CD14-positive monocyte (primary cell): ENCODE results near the gene LYRM2. TPM values are rescaled to one million over a fixed set of nuclear protein-coding genes. Genes with fewer than 3 reads are reported as not detected.

ENCODE experiments used
- DNase-seq, 3 donors: peaks; one replicate each; pipeline ENCODE4 v3.0.0-alpha.2; 2011 to 2022
- H2AFZ ChIP-seq: 2 replicates; pipeline ENCODE4 v1.6.0; 2012; ENCODE audit warnings: mild to moderate bottlenecking, low read depth, low read length, inconsistent platforms; ENCODE audit not compliant: insufficient read depth, poor library complexity, severe bottlenecking
- H3K27ac ChIP-seq, 2 donors: 1 replicate in 1 of 2; 2 replicates in 1 of 2; pipeline ENCODE4 v1.5.1; 2012 to 2013; ENCODE audit warnings: low read length in 2 of 2, control low read depth in 1 of 2, inconsistent platforms in 1 of 2, low read depth in 1 of 2, mild to moderate bottlenecking in 1 of 2
- H3K27me3 ChIP-seq, 2 donors: one replicate each; pipeline versions ENCODE4 v1.6.0 to v1.6.1; 2011 to 2013; ENCODE audit warnings: low read length in 2 of 2; ENCODE audit not compliant: control insufficient read depth in 2 of 2, insufficient read depth in 2 of 2
- H3K36me3 ChIP-seq, 2 donors: replicated peaks in 1 of 2; 1 replicate in 1 of 2; 2 replicates in 1 of 2; pipeline versions ENCODE4 v1.5.1 to v1.6.1; 2012 to 2013; ENCODE audit warnings: low read length in 2 of 2, control low read depth in 1 of 2, inconsistent platforms in 1 of 2, mild to moderate bottlenecking in 1 of 2; ENCODE audit not compliant: insufficient read depth in 2 of 2, control insufficient read depth in 1 of 2
- H3K4me1 ChIP-seq, 2 donors: 1 replicate in 1 of 2; 2 replicates in 1 of 2; pipeline versions ENCODE4 v1.5.1 to v1.6.1; 2012 to 2013; ENCODE audit warnings: low read length in 2 of 2, control low read depth in 1 of 2, inconsistent platforms in 1 of 2, mild to moderate bottlenecking in 1 of 2, moderate library complexity in 1 of 2; ENCODE audit not compliant: insufficient read depth in 2 of 2, control insufficient read depth in 1 of 2
- H3K4me2 ChIP-seq: replicated peaks from 2 replicates; pipeline ENCODE3; 2012; ENCODE audit warnings: low read length, moderate library complexity, mild to moderate bottlenecking; ENCODE audit not compliant: poor library complexity, severe bottlenecking; ENCODE audit errors: extremely low read depth
- H3K4me3 ChIP-seq, 3 experiments: fragments of 200-600 bp in 1 of 3; sonication (generic) in 1 of 3; replicated peaks in 1 of 3; 1 replicate in 2 of 3; 2 replicates in 1 of 3; pipeline ENCODE4 v1.5.1; 2011 to 2013; ENCODE audit warnings: low read length in 3 of 3, mild to moderate bottlenecking in 3 of 3, control low read depth in 2 of 3, low read depth in 2 of 3, inconsistent platforms in 1 of 3, moderate library complexity in 1 of 3
- H3K79me2 ChIP-seq: 2 replicates; pipeline ENCODE4 v1.6.0; 2012; ENCODE audit warnings: mild to moderate bottlenecking, control low read depth, inconsistent platforms, low read length, moderate library complexity; ENCODE audit not compliant: insufficient read depth
- H3K9ac ChIP-seq: 2 replicates; pipeline ENCODE4 v1.6.0; 2017; ENCODE audit warnings: low read length, mild to moderate bottlenecking; ENCODE audit not compliant: insufficient read depth, poor library complexity, severe bottlenecking
- H3K9me3 ChIP-seq, 2 donors: replicated peaks in 1 of 2; 1 replicate in 1 of 2; 2 replicates in 1 of 2; pipeline versions ENCODE4 v1.5.1 to v1.6.1; 2012 to 2013; ENCODE audit warnings: low read length in 2 of 2, control low read depth in 1 of 2; ENCODE audit not compliant: control insufficient read depth in 1 of 2, insufficient read depth in 1 of 2
- H4K20me1 ChIP-seq: 2 replicates; pipeline ENCODE4 v1.6.0; 2012; ENCODE audit warnings: mild to moderate bottlenecking, low read length, control low read depth, moderate library complexity; ENCODE audit not compliant: insufficient read depth
- H3K27ac Mint-ChIP-seq, 7 donors: one replicate each; pipeline ENCODE4 v1.8.0; 2020; ENCODE audit warnings: mild to moderate bottlenecking in 7 of 7, mixed read lengths in 7 of 7, moderate library complexity in 6 of 7, inconsistent platforms in 2 of 7
- H3K27me3 Mint-ChIP-seq, 3 donors: one replicate each; pipeline ENCODE4 v1.8.0; 2021 to 2022; ENCODE audit warnings: low read depth in 3 of 3, mild to moderate bottlenecking in 3 of 3, mixed read lengths in 3 of 3, moderate library complexity in 3 of 3, inconsistent platforms in 1 of 3
- H3K36me3 Mint-ChIP-seq, 2 donors: one replicate each; pipeline ENCODE4 v1.8.0; 2020; ENCODE audit warnings: mixed read lengths in 2 of 2, inconsistent platforms in 1 of 2, mild to moderate bottlenecking in 1 of 2
- H3K4me1 Mint-ChIP-seq: one replicate; pipeline ENCODE4 v1.8.0; 2020; ENCODE audit warnings: mild to moderate bottlenecking, mixed read lengths
- H3K4me3 Mint-ChIP-seq, 2 donors: one replicate each; pipeline ENCODE4 v1.8.0; 2020; ENCODE audit warnings: mild to moderate bottlenecking in 2 of 2, mixed read lengths in 2 of 2, moderate library complexity in 1 of 2
- H3K9me3 Mint-ChIP-seq, 7 donors: one replicate each; pipeline ENCODE4 v1.8.0; 2020 to 2022; ENCODE audit warnings: mixed read lengths in 7 of 7, mild to moderate bottlenecking in 6 of 7, moderate library complexity in 6 of 7, inconsistent platforms in 2 of 7
- CTCF ChIP-seq: fragments of 200-600 bp; IDR thresholded peaks from one replicate; pipeline ENCODE4 v1.8.0; 2022; ENCODE audit warnings: antibody characterized with exemption, mild to moderate bottlenecking
- WGBS: methylation state at CpG from one replicate; pipeline ENCODE4 v1.1.5; 2013; ENCODE audit warnings: missing lambda C conversion rate; ENCODE audit not compliant: insufficient coverage; 5-methylcytosine and 5-hydroxymethylcytosine counted together
- intact Hi-C, 2 donors: fragments of 100-400 bp; cut with micrococcal nuclease; formaldehyde crosslinking; loops; one replicate each; pipeline versions ENCODE4 v1.15.0 to v1.15.1; 2023
- polyA plus RNA-seq, 3 donors: library from polyadenylated mRNA; depleted of rRNA in 1 of 3; unstranded in 2 of 3; stranded (reverse) in 1 of 3; fragments of 300-500 nt in 2 of 3; fragments of >200 nt in 1 of 3; fragmentation: Illumina TruSeq in 2 of 3; gene quantifications; 1 replicate in 2 of 3; 2 replicates in 1 of 3; pipeline ENCODE4 v1.2.3, GENCODE V29; 2012 to 2021

The LYRM2 gene
- polyA plus RNA-seq, 3 donors = 13.2 to 64.0 (median 58.1) TPM

DNA sequence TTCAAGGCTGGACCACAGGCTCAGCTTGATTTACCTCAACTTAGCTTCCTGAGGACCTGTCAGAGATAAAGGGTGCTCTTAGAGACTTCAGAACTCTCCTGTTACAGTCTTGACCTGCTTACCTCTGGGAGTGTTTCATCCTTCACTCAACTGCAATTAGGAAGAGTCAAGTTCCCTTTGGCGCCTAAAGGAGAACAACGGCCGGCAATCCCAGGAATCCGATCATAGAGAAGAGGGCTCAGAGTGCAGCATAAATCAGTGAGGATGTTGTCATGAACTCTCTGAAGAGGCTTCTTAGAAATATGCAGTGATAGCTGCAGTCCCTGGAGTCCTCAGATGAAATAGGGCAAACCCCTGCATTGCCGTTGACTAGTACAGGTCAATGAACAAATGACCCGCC, 36.4 kb downstream of the LYRM2 start:
- no peaks in the 10 kb centered on the region for H4K20me1 ChIP-seq
- no peak overlapping the region for H3K9ac ChIP-seq
- H3K27me3 ChIP-seq = no peaks in the 10 kb centered on the region
- no peaks in the 10 kb centered on the region for H3K9me3 ChIP-seq
- Mint-ChIP-seq H3K27me3 (no peaks in the 10 kb centered on the region), H3K4me1 (no peaks in the 10 kb centered on the region), H3K36me3 (peaks cover 0 to 2% of the 10 kb centered on the region in 2 donors), H3K4me3 (no peak overlapping the region), H3K9me3 (peaks cover 0 to 5% (median 2%) of the 10 kb centered on the region in 7 donors), H3K27ac (no peak overlapping the region)
- no peak overlapping the region for H3K27ac ChIP-seq
- TF ChIP-seq CTCF = no peak
- no peak overlapping the region for H3K4me3 ChIP-seq
- no peak for DNase-seq
- H2AFZ ChIP-seq = no peak overlapping the region
- intact Hi-C loops = no loop called here
- WGBS = 93% methylated on average over 3 of the region's 6 CpGs
- no peaks in the 10 kb centered on the region for H3K36me3 ChIP-seq
- H3K4me1 ChIP-seq = no peaks in the 10 kb centered on the region
- no peaks in the 10 kb centered on the region for H3K79me2 ChIP-seq
- no peak overlapping the region for H3K4me2 ChIP-seq

DNA sequence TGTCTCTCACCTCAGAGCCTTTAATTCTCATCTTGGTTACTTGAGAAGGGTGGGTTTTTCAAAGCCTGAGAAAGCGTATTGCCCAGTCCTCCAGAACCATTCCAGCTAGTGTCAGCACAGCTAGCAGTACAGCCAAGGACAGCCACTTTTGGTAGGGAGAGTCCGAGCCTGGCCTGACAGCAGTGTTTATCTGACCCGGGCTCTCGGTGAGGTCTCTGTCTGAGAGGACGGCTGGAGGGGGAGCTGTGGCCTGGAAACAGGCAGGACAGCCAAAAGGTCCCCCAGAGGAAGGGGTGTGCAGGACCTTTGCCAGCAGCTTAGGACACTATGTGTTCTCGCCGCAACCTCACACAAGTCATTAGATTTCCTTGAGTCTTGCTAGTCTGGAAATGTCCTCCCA, 38.8 kb downstream of the LYRM2 start:
- no peak overlapping the region for H3K27ac ChIP-seq
- no peaks in the 10 kb centered on the region for H3K36me3 ChIP-seq
- H2AFZ ChIP-seq = no peak overlapping the region
- H3K4me3 ChIP-seq = no peak overlapping the region
- H3K4me1 ChIP-seq = peaks cover 8 to 15% of the 10 kb centered on the region in 2 donors
- Mint-ChIP-seq H3K4me1 (peaks cover 14% of the 10 kb centered on the region), H3K36me3 (no peaks in the 10 kb centered on the region), H3K27ac (no peak overlapping the region), H3K9me3 (peaks cover 0 to 5% (median 2%) of the 10 kb centered on the region in 7 donors), H3K4me3 (no peak overlapping the region), H3K27me3 (no peaks in the 10 kb centered on the region)
- TF ChIP-seq CTCF = no peak
- H3K4me2 ChIP-seq = no peak overlapping the region
- H3K27me3 ChIP-seq = no peaks in the 10 kb centered on the region
- no peaks in the 10 kb centered on the region for H3K79me2 ChIP-seq
- H4K20me1 ChIP-seq = no peaks in the 10 kb centered on the region
- no peak overlapping the region for H3K9ac ChIP-seq
- no peak for DNase-seq
- intact Hi-C loops = no loop called here
- WGBS = 100% methylated on average over 4 of the region's 7 CpGs
- no peaks in the 10 kb centered on the region for H3K9me3 ChIP-seq
